GM19467 (cell line): ENCODE results near the gene CCDC8.
"Not testable (repeated sequence)": the region's sequence is repeated elsewhere in the genome, so short reads cannot be mapped to it uniquely, and the experiment has no call there.

ENCODE experiments used
- ATAC-seq: cut with Tn5 transposase; IDR thresholded peaks from one replicate; pipeline ENCODE4 v1.9.1; 2021; ENCODE audit warnings: mild to moderate bottlenecking, moderate library complexity; ENCODE audit not compliant: unreplicated experiment

Gene CCDC8

GRCh38 chr19:46413262-46414031, at the start of gene CCDC8:
CCDC8 (minus strand) TSS chr19:46413564; CDS start chr19:46412810, 754 bp downstream.
- ATAC-seq: no peak

GRCh38 chr19:46461537-46461936, 48.2 kb upstream of the CCDC8 start:
- no peak for ATAC-seq

- no peak for ATAC-seq
Measured at GRCh38 chr19:46460981-46461380, 47.6 kb upstream of the CCDC8 start.

- no peak for ATAC-seq
Measured at GRCh38 chr19:46460055-46460454, 46.7 kb upstream of the CCDC8 start.

- no peak for ATAC-seq
Measured at GRCh38 chr19:46456930-46457329, 43.6 kb upstream of the CCDC8 start.

GRCh38 chr19:46454244-46454643, 40.9 kb upstream of the CCDC8 start:
- ATAC-seq: no peak

- ATAC-seq: no peak
Measured at GRCh38 chr19:46453661-46454060, 40.3 kb upstream of the CCDC8 start.

- ATAC-seq: no peak
Measured at GRCh38 chr19:46452186-46452585, 38.8 kb upstream of the CCDC8 start.

- no peak for ATAC-seq
Measured at GRCh38 chr19:46451352-46451751, 38.0 kb upstream of the CCDC8 start.

GRCh38 chr19:46450737-46451136, 37.4 kb upstream of the CCDC8 start:
- no peak for ATAC-seq

GRCh38 chr19:46449228-46449627, 35.9 kb upstream of the CCDC8 start:
- ATAC-seq: no peak

- no peak for ATAC-seq
Measured at GRCh38 chr19:46448601-46449000, 35.2 kb upstream of the CCDC8 start.

- ATAC-seq: no peak
Measured at GRCh38 chr19:46447824-46448223, 34.5 kb upstream of the CCDC8 start.

GRCh38 chr19:46447006-46447405, 33.6 kb upstream of the CCDC8 start:
- no peak for ATAC-seq

- ATAC-seq: no peak
Measured at GRCh38 chr19:46446021-46446420, 32.7 kb upstream of the CCDC8 start.

GRCh38 chr19:46442808-46443450, 29.6 kb upstream of the CCDC8 start:
- ATAC-seq: no peak

- no peak for ATAC-seq
Measured at GRCh38 chr19:46441866-46442265, 28.5 kb upstream of the CCDC8 start.

GRCh38 chr19:46435689-46436088, 22.3 kb upstream of the CCDC8 start:
- ATAC-seq: not testable (repeated sequence)

- ATAC-seq: no peak
Measured at GRCh38 chr19:46435009-46435408, 21.6 kb upstream of the CCDC8 start.

- ATAC-seq: not testable (repeated sequence)
Measured at GRCh38 chr19:46433470-46433869, 20.1 kb upstream of the CCDC8 start.

- ATAC-seq: no peak
Measured at GRCh38 chr19:46431824-46432223, 18.5 kb upstream of the CCDC8 start.

- no peak for ATAC-seq
Measured at GRCh38 chr19:46429999-46430398, 16.6 kb upstream of the CCDC8 start.
